Astrocyte of the spinal cord (primary cell): Measurements from ENCODE around the gene CADM2.
"Not testable (repeated sequence)": the region's sequence is repeated elsewhere in the genome, so short reads cannot be mapped to it uniquely, and the experiment has no call there.

Experiments used
- DNase-seq: peaks from one replicate; pipeline ENCODE4 v3.0.0; 2011; ENCODE audit warnings: low read depth, low spot score
- H3K4me3 ChIP-seq: 2 replicates; pipeline ENCODE4 v1.5.1; 2011; ENCODE audit warnings: low read depth, mild to moderate bottlenecking, low read length, moderate library complexity
- CTCF ChIP-seq: IDR thresholded peaks from 2 replicates; pipeline ENCODE4 v1.5.1; 2012; ENCODE audit warnings: low read depth, mild to moderate bottlenecking, low read length, inconsistent platforms
- in situ Hi-C: cut with HindIII; loops from 2 replicates; pipeline ENCODE4 v1.10.0; 2017; ENCODE audit warnings: low sequenced_read_pairs

Gene CADM2

GRCh38 chr3:85672761-85673160 lies 714.0 kb downstream of the CADM2 start:
- no peak overlapping the region for H3K4me3 ChIP-seq
- no peak for DNase-seq
- no peak for TF ChIP-seq CTCF
- in situ Hi-C loops = no loop called here

DNA sequence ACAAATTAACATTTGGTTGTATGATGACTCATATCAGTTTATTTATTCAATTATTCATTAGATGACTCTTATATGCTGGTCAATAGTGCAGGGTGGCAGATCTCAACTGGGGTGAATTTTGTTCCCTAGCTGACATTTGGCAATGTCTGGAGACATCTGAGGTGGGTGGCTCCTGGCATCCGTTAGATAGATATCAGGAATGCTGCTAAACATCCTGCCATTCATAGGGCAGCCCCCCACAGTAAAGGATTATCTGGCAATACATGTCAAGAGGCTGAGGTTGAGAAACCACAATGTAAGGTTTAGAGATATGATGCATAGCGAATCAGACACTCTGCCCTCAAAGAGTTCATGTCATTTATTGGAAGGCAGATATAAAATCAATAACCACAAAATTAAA lies 719.9 kb downstream of the CADM2 start:
- in situ Hi-C loops = no loop called here
- no peak for DNase-seq
- no peak overlapping the region for H3K4me3 ChIP-seq
- no peak for TF ChIP-seq CTCF

- in situ Hi-C loops = no loop called here
- TF ChIP-seq CTCF = no peak
- DNase-seq = no peak
- no peak overlapping the region for H3K4me3 ChIP-seq
Observed at GRCh38 chr3:85681906-85682305, 723.1 kb downstream of the CADM2 start.

GRCh38 chr3:85691196-85691595 lies 732.4 kb downstream of the CADM2 start:
- DNase-seq = no peak
- TF ChIP-seq CTCF = no peak
- in situ Hi-C loops = no loop called here
- H3K4me3 ChIP-seq = no peak overlapping the region

DNA sequence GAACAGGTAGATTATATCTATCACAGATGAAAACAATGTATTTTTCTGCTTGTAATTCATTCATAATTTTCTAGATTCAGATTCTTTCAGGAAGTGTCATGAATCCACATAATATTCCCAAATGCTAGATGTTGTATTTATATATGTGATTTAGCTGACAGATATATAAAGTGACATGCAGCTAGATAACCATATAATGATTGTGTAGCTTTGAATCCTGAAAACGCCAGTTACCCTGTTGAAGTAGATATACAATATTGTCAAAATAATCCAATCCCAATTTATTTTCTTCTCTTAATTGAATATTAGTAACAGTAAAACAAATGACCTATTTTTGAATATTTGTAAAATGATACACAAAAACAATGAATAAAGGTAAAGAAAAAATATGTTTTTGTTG lies 738.4 kb downstream of the CADM2 start:
- H3K4me3 ChIP-seq = no peak overlapping the region
- no peak for TF ChIP-seq CTCF
- in situ Hi-C loops = no loop called here
- no peak for DNase-seq

DNA sequence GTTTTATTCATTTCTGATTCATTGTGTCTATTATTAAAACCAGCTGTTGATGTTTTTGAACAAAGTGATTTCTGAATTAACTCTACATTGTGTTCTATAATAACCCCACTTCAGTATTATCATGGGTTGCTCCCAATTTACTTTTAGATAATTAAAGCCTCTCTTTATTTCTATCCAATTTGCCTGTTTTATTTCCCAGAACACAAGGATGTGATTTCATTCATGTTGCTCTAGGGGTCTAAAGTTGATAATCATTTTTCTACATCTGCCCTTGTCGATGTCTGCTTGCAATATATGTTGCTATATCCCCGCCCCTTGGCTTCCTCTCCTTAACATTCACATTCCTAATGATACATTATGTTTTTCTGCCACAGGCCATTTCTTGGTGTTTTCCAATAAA lies 747.3 kb downstream of the CADM2 start:
- no peak for DNase-seq
- no peak for TF ChIP-seq CTCF
- in situ Hi-C loops = no loop called here
- no peak overlapping the region for H3K4me3 ChIP-seq

GRCh38 chr3:85708325-85708724 lies 749.5 kb downstream of the CADM2 start:
- H3K4me3 ChIP-seq, DNase-seq, in situ Hi-C loops: not testable (repeated sequence)
